HEK293 (cell line): Measurements from ENCODE around the gene EZH2.
A peak's percentile ranks its signal among the peaks of the same experiment; 100 is the strongest.

Source experiments
- BCL11B ChIP-seq: fragments of 450-650 bp; formaldehyde crosslinking; IDR thresholded peaks from 2 replicates; pipeline ENCODE4 v1.5.1; 2016; ENCODE audit warnings: low read depth, missing biosample characterization, missing genetic modification characterization
- FEZF1 ChIP-seq: fragments of 450-650 bp; formaldehyde crosslinking; IDR thresholded peaks from 2 replicates; pipeline ENCODE4 v1.5.1; 2016; ENCODE audit warnings: missing biosample characterization, missing genetic modification characterization
- GFI1B ChIP-seq: fragments of 450-650 bp; formaldehyde crosslinking; IDR thresholded peaks from 2 replicates; pipeline ENCODE4 v1.5.1; 2016; ENCODE audit warnings: missing biosample characterization, missing genetic modification characterization
- HOXC10 ChIP-seq: sonication (generic); formaldehyde crosslinking; IDR thresholded peaks from 2 replicates; pipeline ENCODE4 v1.8.1; 2023; ENCODE audit warnings: mild to moderate bottlenecking, missing genetic modification reagents
- INSM2 ChIP-seq: fragments of 450-650 bp; formaldehyde crosslinking; IDR thresholded peaks from 2 replicates; pipeline ENCODE4 v1.5.1; 2016; ENCODE audit warnings: missing biosample characterization, missing genetic modification characterization
- MYNN ChIP-seq: fragments of 450-650 bp; formaldehyde crosslinking; IDR thresholded peaks from 2 replicates; pipeline ENCODE4 v1.5.1; 2016; ENCODE audit warnings: missing biosample characterization, missing genetic modification characterization, borderline replicate concordance
- MZF1 ChIP-seq: fragments of 450-650 bp; formaldehyde crosslinking; IDR thresholded peaks from 2 replicates; pipeline ENCODE4 v1.5.1; 2017; ENCODE audit warnings: missing biosample characterization, missing genetic modification characterization, borderline replicate concordance
- OVOL3 ChIP-seq: fragments of 450-650 bp; formaldehyde crosslinking; IDR thresholded peaks from 2 replicates; pipeline ENCODE4 v1.5.1; 2016; ENCODE audit warnings: missing biosample characterization, missing genetic modification characterization
- SETDB1 ChIP-seq: IDR thresholded peaks from one replicate; pipeline ENCODE4 v1.6.1; 2017; ENCODE audit warnings: mild to moderate bottlenecking, low read length, moderate library complexity, mixed read lengths; ENCODE audit not compliant: insufficient read length
- SP7 ChIP-seq: fragments of 450-650 bp; formaldehyde crosslinking; IDR thresholded peaks from 2 replicates; pipeline ENCODE4 v1.5.1; 2016; ENCODE audit warnings: missing biosample characterization, missing genetic modification characterization
- ZBTB17 ChIP-seq: fragments of 450-650 bp; formaldehyde crosslinking; IDR thresholded peaks from 2 replicates; pipeline ENCODE4 v1.5.1; 2016; ENCODE audit warnings: missing biosample characterization, missing genetic modification characterization
- ZFP41 ChIP-seq: fragments of 450-650 bp; formaldehyde crosslinking; IDR thresholded peaks from 2 replicates; pipeline ENCODE4 v1.5.1; 2016; ENCODE audit warnings: missing biosample characterization, missing genetic modification characterization, borderline replicate concordance
- ZNF133 ChIP-seq: fragments of 450-650 bp; formaldehyde crosslinking; IDR thresholded peaks from 2 replicates; pipeline ENCODE4 v1.5.1; 2016; ENCODE audit warnings: missing biosample characterization, missing genetic modification characterization
- ZNF157 ChIP-seq: fragments of 450-650 bp; formaldehyde crosslinking; IDR thresholded peaks from 2 replicates; pipeline ENCODE4 v1.5.1; 2016; ENCODE audit warnings: missing biosample characterization, missing genetic modification characterization
- ZNF184 ChIP-seq: fragments of 450-650 bp; IDR thresholded peaks from 2 replicates; pipeline ENCODE4 v1.5.1; 2018; ENCODE audit warnings: missing biosample characterization, mild to moderate bottlenecking, missing genetic modification characterization
- ZNF19 ChIP-seq: fragments of 450-650 bp; formaldehyde crosslinking; IDR thresholded peaks from 2 replicates; pipeline ENCODE4; 2016; ENCODE audit warnings: missing biosample characterization, missing genetic modification characterization, low read depth
- ZNF202 ChIP-seq: fragments of 450-650 bp; formaldehyde crosslinking; IDR thresholded peaks from 2 replicates; pipeline ENCODE4 v1.5.1; 2016; ENCODE audit warnings: missing biosample characterization, missing genetic modification characterization, borderline replicate concordance
- ZNF292 ChIP-seq: fragments of 450-650 bp; formaldehyde crosslinking; IDR thresholded peaks from 2 replicates; pipeline ENCODE4 v1.5.1; 2016; ENCODE audit warnings: low read depth, missing biosample characterization, missing genetic modification characterization, borderline replicate concordance
- ZNF394 ChIP-seq: fragments of 450-650 bp; formaldehyde crosslinking; IDR thresholded peaks from 2 replicates; pipeline ENCODE4 v1.5.1; 2016; ENCODE audit warnings: missing biosample characterization, missing genetic modification characterization, mild to moderate bottlenecking, moderate library complexity, borderline replicate concordance
- ZNF501 ChIP-seq: fragments of 450-650 bp; formaldehyde crosslinking; IDR thresholded peaks from 2 replicates; pipeline ENCODE4 v1.5.1; 2016; ENCODE audit warnings: missing biosample characterization, missing genetic modification characterization
- ZNF514 ChIP-seq: fragments of 450-650 bp; formaldehyde crosslinking; IDR thresholded peaks from 2 replicates; pipeline ENCODE4 v1.5.1; 2016; ENCODE audit warnings: missing biosample characterization, missing genetic modification characterization
- ZNF585B ChIP-seq: fragments of 450-650 bp; formaldehyde crosslinking; IDR thresholded peaks from 2 replicates; pipeline ENCODE4 v1.5.1; 2016; ENCODE audit warnings: missing biosample characterization, missing genetic modification characterization
- ZNF596 ChIP-seq: fragments of 450-650 bp; IDR thresholded peaks from 2 replicates; pipeline ENCODE4 v1.5.0; 2018; ENCODE audit warnings: missing biosample characterization, mild to moderate bottlenecking, missing genetic modification characterization, moderate library complexity
- ZNF600 ChIP-seq: fragments of 450-650 bp; formaldehyde crosslinking; IDR thresholded peaks from 2 replicates; pipeline ENCODE4 v1.5.1; 2016; ENCODE audit warnings: missing biosample characterization, missing genetic modification characterization
- ZNF623 ChIP-seq: fragments of 450-650 bp; formaldehyde crosslinking; IDR thresholded peaks from 2 replicates; pipeline ENCODE4 v1.5.1; 2016; ENCODE audit warnings: missing biosample characterization, missing genetic modification characterization
- ZNF654 ChIP-seq: fragments of 450-650 bp; formaldehyde crosslinking; IDR thresholded peaks from 2 replicates; pipeline ENCODE4 v1.5.1; 2016; ENCODE audit warnings: low read depth, missing biosample characterization, missing genetic modification characterization
- ZNF707 ChIP-seq: fragments of 450-650 bp; formaldehyde crosslinking; IDR thresholded peaks from 2 replicates; pipeline ENCODE4 v1.5.1; 2016; ENCODE audit warnings: missing biosample characterization, missing genetic modification characterization
- ZNF776 ChIP-seq: fragments of 450-650 bp; formaldehyde crosslinking; IDR thresholded peaks from 2 replicates; pipeline ENCODE4 v1.5.0; 2017; ENCODE audit warnings: missing biosample characterization, missing genetic modification characterization, borderline replicate concordance
- ZNF791 ChIP-seq: fragments of 450-650 bp; formaldehyde crosslinking; IDR thresholded peaks from 2 replicates; pipeline ENCODE4 v1.5.1; 2016; ENCODE audit warnings: missing biosample characterization, missing genetic modification characterization
- ZSCAN18 ChIP-seq: fragments of 450-650 bp; formaldehyde crosslinking; IDR thresholded peaks from 2 replicates; pipeline ENCODE4 v1.5.1; 2016; ENCODE audit warnings: missing biosample characterization, missing genetic modification characterization
- ZSCAN23 ChIP-seq: fragments of 450-650 bp; formaldehyde crosslinking; IDR thresholded peaks from 2 replicates; pipeline ENCODE4 v1.5.1; 2016; ENCODE audit warnings: missing biosample characterization, missing genetic modification characterization
- TF ChIP-seq, protein P1 (sequence below): fragments of 450-650 bp; formaldehyde crosslinking; IDR thresholded peaks from 2 replicates; pipeline ENCODE4 v1.5.1; 2016; ENCODE audit warnings: missing biosample characterization, missing genetic modification characterization
- TF ChIP-seq, protein P2 (sequence below): fragments of 450-650 bp; formaldehyde crosslinking; optimal IDR thresholded peaks from 2 replicates; pipeline ENCODE3; 2016; ENCODE audit warnings: missing biosample characterization, mild to moderate bottlenecking, missing genetic modification characterization

The EZH2 gene

DNA sequence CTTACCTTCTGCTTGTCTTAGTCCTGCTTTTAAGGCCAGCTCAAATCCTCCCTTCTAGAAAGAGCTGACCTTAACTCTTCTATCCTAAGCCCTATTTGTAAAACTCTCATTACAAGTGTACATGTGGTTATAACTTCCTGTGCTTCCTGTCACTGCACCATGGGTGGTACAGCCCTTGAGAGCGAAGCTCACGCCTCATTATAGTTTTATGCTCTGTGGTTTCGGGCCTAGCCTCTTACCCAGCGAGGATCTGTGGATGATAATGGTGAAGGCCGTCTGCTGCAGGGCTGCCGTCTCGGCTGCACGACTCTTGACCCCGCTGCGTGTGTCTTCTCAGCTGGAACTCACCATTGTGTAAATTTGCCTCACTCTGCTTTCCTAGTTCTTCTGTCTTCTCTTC is 110.8 kb downstream of the EZH2 start (continued):
- no peak for TF ChIP-seq ZNF600 (tag by site-specific recombination)
- no peak for TF ChIP-seq ZFP41 (tag by site-specific recombination)
- TF ChIP-seq ZNF623: no peak
- TF ChIP-seq ZNF654 (tag by site-specific recombination): no peak
- no peak for TF ChIP-seq ZNF585B (tag by site-specific recombination)
- no peak for TF ChIP-seq ZNF157 (tag by site-specific recombination)
- TF ChIP-seq BCL11B (tag by site-specific recombination): no peak
- TF ChIP-seq SP7 (tag by site-specific recombination): peak; percentile 96
- TF ChIP-seq ZBTB17 (tag by site-specific recombination): peak; percentile 12; the same call in 1 of the 2 replicates
- TF ChIP-seq ZNF707: no peak
- no peak for TF ChIP-seq GFI1B (tag by site-specific recombination)
- no peak; the same call in 1 of the 2 replicates for TF ChIP-seq ZNF394 (tag by site-specific recombination)
- TF ChIP-seq ZNF184 (tag by site-specific recombination): no peak
- no peak for TF ChIP-seq ZSCAN23 (tag by site-specific recombination)
- no peak for TF ChIP-seq ZNF292 (tag by site-specific recombination)
- TF ChIP-seq ZNF501 (tag by site-specific recombination): no peak
- TF ChIP-seq HOXC10 (CRISPR knock-in tag): no peak
- no peak for TF ChIP-seq ZNF776
- TF ChIP-seq ZNF19 (tag by site-specific recombination): no peak
- TF ChIP-seq MZF1 (tag by site-specific recombination): no peak
- TF ChIP-seq, protein P1, sequence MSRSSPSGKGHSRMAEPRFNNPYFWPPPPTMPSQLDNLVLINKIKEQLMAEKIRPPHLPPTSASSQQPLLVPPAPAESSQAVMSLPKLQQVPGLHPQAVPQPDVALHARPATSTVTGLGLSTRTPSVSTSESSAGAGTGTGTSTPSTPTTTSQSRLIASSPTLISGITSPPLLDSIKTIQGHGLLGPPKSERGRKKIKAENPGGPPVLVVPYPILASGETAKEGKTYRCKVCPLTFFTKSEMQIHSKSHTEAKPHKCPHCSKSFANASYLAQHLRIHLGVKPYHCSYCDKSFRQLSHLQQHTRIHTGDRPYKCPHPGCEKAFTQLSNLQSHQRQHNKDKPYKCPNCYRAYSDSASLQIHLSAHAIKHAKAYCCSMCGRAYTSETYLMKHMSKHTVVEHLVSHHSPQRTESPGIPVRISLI (tag by site-specific recombination): no peak
- TF ChIP-seq INSM2 (tag by site-specific recombination): peak; percentile 13; the same call in 1 of the 2 replicates
- TF ChIP-seq, protein P2, sequence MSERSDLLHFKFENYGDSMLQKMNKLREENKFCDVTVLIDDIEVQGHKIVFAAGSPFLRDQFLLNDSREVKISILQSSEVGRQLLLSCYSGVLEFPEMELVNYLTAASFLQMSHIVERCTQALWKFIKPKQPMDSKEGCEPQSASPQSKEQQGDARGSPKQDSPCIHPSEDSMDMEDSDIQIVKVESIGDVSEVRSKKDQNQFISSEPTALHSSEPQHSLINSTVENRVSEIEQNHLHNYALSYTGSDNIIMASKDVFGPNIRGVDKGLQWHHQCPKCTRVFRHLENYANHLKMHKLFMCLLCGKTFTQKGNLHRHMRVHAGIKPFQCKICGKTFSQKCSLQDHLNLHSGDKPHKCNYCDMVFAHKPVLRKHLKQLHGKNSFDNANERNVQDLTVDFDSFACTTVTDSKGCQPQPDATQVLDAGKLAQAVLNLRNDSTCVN (tag by site-specific recombination): no peak
- TF ChIP-seq OVOL3 (tag by site-specific recombination): no peak
- TF ChIP-seq ZNF596 (tag by site-specific recombination): 0 out of 2 replicates have a peak, but pooled peaks have one; percentile 24
- TF ChIP-seq ZNF514 (tag by site-specific recombination): no peak
- no peak for TF ChIP-seq ZSCAN18
- no peak for TF ChIP-seq ZNF202 (tag by site-specific recombination)
- TF ChIP-seq MYNN: no peak
- peak; percentile 79 for TF ChIP-seq FEZF1 (tag by site-specific recombination)
- TF ChIP-seq ZNF133: no peak
- TF ChIP-seq SETDB1: no peak
- no peak for TF ChIP-seq ZNF791 (tag by site-specific recombination)
